ENCODE measurements around the gene PTPRU. TPM values are rescaled to one million over a fixed set of nuclear protein-coding genes. Genes with fewer than 3 reads are reported as not detected.

PTPRU gene
- total RNA-seq, 4 donors from 2014 or later, result 15.0 to 46.7 (median 29.0) TPM

GRCh38 chr1:29267321-29268070 is 31.2 kb downstream of the PTPRU start:
- no peaks in the 10 kb centered on the region for H3K9me3 ChIP-seq
- H3K36me3 ChIP-seq, result no peaks in the 10 kb centered on the region
- no peak for TF ChIP-seq POLR2AphosphoS5 (IDR thresholded peaks at IDR 0.05)
- no peak for TF ChIP-seq CTCF (IDR thresholded peaks at IDR 0.05)
- no peak for TF ChIP-seq EP300 (IDR thresholded peaks at IDR 0.05)
- no peak for TF ChIP-seq POLR2A (IDR thresholded peaks at IDR 0.05)
- peak in 1 of 2 donors; percentile 20 for DNase-seq (ENCODE audit: low spot score in 2 of 2)
- H3K4me3 ChIP-seq, result no peak overlapping the region
- no peaks in the 10 kb centered on the region for H3K27me3 ChIP-seq
- H3K4me1 ChIP-seq, result peaks cover 11% of the 10 kb centered on the region
- no peak overlapping the region for H3K27ac ChIP-seq
- WGBS, result 83% methylated on average over 9 of the region's 9 CpGs

- DNase-seq (ENCODE audit: low spot score in 2 of 2), result peak; percentile 18 to 20
- Histone ChIP-seq H3K27ac (no peak overlapping the region), H3K27me3 (no peaks in the 10 kb centered on the region), H3K9me3 (no peaks in the 10 kb centered on the region), H3K4me3 (no peak overlapping the region), H3K36me3 (no peaks in the 10 kb centered on the region), H3K4me1 (peaks cover 11% of the 10 kb centered on the region)
- 75% methylated on average over 8 of the region's 8 CpGs for WGBS
- no peak for TF ChIP-seq POLR2AphosphoS5 (IDR thresholded peaks at IDR 0.05)
- no peak for TF ChIP-seq POLR2A (IDR thresholded peaks at IDR 0.05)
- TF ChIP-seq CTCF (IDR thresholded peaks at IDR 0.05), result no peak
- no peak for TF ChIP-seq EP300 (IDR thresholded peaks at IDR 0.05)
Observed at GRCh38 chr1:29269382-29269781, 33.1 kb downstream of the PTPRU start.

- no peaks in the 10 kb centered on the region for H3K9me3 ChIP-seq
- TF ChIP-seq EP300 (IDR thresholded peaks at IDR 0.05) (no peak), POLR2A (IDR thresholded peaks at IDR 0.05) (no peak), CTCF (IDR thresholded peaks at IDR 0.05) (no peak)
- peaks cover 9% of the 10 kb centered on the region for H3K36me3 ChIP-seq
- 49% methylated on average over 3 of the region's 3 CpGs for WGBS
- DNase-seq (ENCODE audit: low spot score in 2 of 2), result peak in 1 of 2 donors; percentile 11
- H3K27ac ChIP-seq, result no peak overlapping the region
- H3K4me3 ChIP-seq, result no peak overlapping the region
- peaks cover 11% of the 10 kb centered on the region for H3K4me1 ChIP-seq
- no peaks in the 10 kb centered on the region for H3K27me3 ChIP-seq
Observed at GRCh38 chr1:29270929-29271521, 34.7 kb downstream of the PTPRU start.

DNA sequence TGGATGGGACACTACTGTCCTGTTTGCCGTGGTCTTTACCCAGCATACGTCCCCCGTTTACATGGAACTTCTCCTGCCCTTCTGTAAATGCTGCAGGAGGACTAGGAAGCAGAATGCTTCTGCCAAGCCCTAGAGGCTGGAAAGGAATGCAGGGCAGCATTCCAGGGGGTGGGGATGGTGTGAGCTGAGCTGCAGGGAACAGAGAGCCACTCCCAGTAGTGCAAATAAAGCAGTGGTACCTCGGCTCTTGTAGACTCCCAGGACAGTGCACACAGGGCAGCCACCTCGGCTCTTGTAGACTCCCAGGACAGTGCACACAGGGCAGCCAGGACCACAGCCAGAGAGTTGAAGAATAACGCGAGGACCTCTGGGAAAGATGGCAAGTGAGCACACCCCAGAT is 35.4 kb downstream of the PTPRU start:
- Histone ChIP-seq H3K27me3 (no peaks in the 10 kb centered on the region), H3K4me1 (peaks cover 11% of the 10 kb centered on the region), H3K9me3 (no peaks in the 10 kb centered on the region), H3K27ac (no peak overlapping the region), H3K36me3 (peaks cover 13% of the 10 kb centered on the region), H3K4me3 (no peak overlapping the region)
- peak in 1 of 2 donors; percentile 81 for DNase-seq (ENCODE audit: low spot score in 2 of 2)
- 4% methylated on average over 7 of the region's 7 CpGs for WGBS
- TF ChIP-seq POLR2AphosphoS5 (IDR thresholded peaks at IDR 0.05) (no peak), POLR2A (IDR thresholded peaks at IDR 0.05) (no peak), CTCF (IDR thresholded peaks at IDR 0.05) (no peak), EP300 (IDR thresholded peaks at IDR 0.05) (no peak)

DNA sequence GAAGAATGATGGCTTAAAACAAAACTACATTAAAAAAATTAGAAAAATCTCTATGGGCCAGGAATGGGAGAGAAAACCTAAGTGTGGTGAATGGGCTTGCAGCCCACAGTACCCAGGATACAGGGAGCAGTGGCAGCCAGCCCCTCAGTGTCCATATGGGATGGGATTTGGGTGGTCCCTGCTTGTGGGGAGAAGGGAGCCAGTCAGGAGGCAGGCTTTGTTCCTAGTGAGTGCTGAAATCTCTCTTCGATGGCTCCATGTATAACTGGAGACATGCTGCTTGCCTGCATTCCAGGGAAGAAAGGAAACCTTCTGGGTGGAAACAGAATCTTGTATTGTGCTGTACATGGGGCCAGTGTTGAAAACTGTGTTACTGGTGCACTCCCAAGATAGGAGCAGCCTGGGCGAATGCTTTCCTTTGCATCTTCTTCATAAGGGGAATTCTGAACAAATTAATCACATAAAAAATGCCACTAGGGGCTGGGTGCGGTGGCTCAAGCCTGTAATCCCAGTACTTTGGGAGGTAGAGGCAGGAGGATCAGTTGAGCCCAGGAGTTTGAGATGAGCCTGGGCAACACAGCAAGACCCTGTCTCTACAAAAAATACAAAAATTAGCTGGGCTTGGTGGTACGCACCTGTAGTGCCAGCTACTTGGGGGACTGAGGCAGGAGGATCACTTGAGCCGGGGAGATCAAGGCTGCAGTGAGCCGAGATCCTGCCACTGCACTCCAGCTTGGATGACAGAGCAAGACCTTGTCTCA is 36.0 kb downstream of the PTPRU start:
- Histone ChIP-seq H3K36me3 (peaks cover 13% of the 10 kb centered on the region), H3K4me3 (no peak overlapping the region), H3K9me3 (no peaks in the 10 kb centered on the region), H3K4me1 (peaks cover 11% of the 10 kb centered on the region), H3K27ac (no peak overlapping the region), H3K27me3 (no peaks in the 10 kb centered on the region)
- TF ChIP-seq EP300 (IDR thresholded peaks at IDR 0.05), result no peak
- no peak for TF ChIP-seq POLR2A (IDR thresholded peaks at IDR 0.05)
- no peak for TF ChIP-seq CTCF (IDR thresholded peaks at IDR 0.05)
- no peak for TF ChIP-seq POLR2AphosphoS5 (IDR thresholded peaks at IDR 0.05)
- DNase-seq (ENCODE audit: low spot score in 2 of 2), result peak in 1 of 2 donors; percentile 41
- 80% methylated on average over 6 of the region's 6 CpGs for WGBS

Data from suprapubic skin (tissue), 4 donors.